Activated T-cell treated with anti-CD3 and anti-CD28 coated beads, Interleukin-2, amount 50 U/mL, for 24 hours (primary cell): ENCODE measurements around the gene PHOSPHO2.
"Not testable (repeated sequence)": the region's sequence is repeated elsewhere in the genome, so short reads cannot be mapped to it uniquely, and the experiment has no call there.

Experiments used
- DNase-seq: peaks from one replicate; pipeline ENCODE4 v3.0.0-alpha.2; 2020
- H3K27ac Mint-ChIP-seq: 2 replicates; pipeline ENCODE4 v1.8.0; 2020; ENCODE audit warnings: mild to moderate bottlenecking, mixed read lengths
- H3K27me3 Mint-ChIP-seq: 2 replicates; pipeline ENCODE4 v1.8.0; 2020; ENCODE audit warnings: mixed read lengths
- H3K36me3 Mint-ChIP-seq: 2 replicates; pipeline ENCODE4 v1.8.0; 2020; ENCODE audit warnings: low read depth, mixed read lengths
- H3K4me1 Mint-ChIP-seq: 2 replicates; pipeline ENCODE4 v1.8.0; 2020; ENCODE audit warnings: low read depth, mixed read lengths
- H3K4me3 Mint-ChIP-seq: 2 replicates; pipeline ENCODE4 v1.8.0; 2020; ENCODE audit warnings: mild to moderate bottlenecking, moderate library complexity, mixed read lengths
- H3K9me3 Mint-ChIP-seq: 2 replicates; pipeline ENCODE4 v1.8.0; 2020; ENCODE audit warnings: mixed read lengths

PHOSPHO2 gene

DNA sequence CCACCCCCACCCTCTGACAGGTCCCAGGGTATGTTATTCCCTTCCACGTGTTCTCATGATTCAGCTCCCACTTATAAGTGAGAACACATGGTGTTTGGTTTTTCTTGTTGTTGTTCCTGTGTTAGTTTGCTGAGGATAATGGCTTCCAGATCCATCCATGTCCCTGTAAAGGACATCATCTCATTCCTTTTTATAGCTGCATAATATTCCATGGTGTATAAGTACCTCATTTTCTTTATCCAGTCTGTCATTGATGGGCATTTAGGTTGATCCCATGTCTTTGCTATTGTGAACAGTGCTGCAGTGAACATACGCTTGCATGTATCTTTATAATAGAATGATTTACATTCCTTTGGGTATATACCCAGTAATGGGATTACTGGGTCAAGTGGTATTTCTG is 4.9 kb downstream of the PHOSPHO2 start:
- H3K9me3 Mint-ChIP-seq, H3K27me3 Mint-ChIP-seq, H3K27ac Mint-ChIP-seq, DNase-seq, H3K4me3 Mint-ChIP-seq: not testable (repeated sequence)
- Mint-ChIP-seq H3K36me3 (peaks cover 57% of the 10 kb centered on the region), H3K4me1 (peaks cover 14% of the 10 kb centered on the region)

- Mint-ChIP-seq H3K36me3 (peaks cover 33% of the 10 kb centered on the region), H3K4me1 (peaks cover 1% of the 10 kb centered on the region), H3K27me3 (no peaks in the 10 kb centered on the region), H3K4me3 (no peak overlapping the region), H3K9me3 (no peaks in the 10 kb centered on the region), H3K27ac (no peak overlapping the region)
- no peak for DNase-seq
Measured at GRCh38 chr2:169702996-169703395, 8.7 kb downstream of the PHOSPHO2 start.

DNA sequence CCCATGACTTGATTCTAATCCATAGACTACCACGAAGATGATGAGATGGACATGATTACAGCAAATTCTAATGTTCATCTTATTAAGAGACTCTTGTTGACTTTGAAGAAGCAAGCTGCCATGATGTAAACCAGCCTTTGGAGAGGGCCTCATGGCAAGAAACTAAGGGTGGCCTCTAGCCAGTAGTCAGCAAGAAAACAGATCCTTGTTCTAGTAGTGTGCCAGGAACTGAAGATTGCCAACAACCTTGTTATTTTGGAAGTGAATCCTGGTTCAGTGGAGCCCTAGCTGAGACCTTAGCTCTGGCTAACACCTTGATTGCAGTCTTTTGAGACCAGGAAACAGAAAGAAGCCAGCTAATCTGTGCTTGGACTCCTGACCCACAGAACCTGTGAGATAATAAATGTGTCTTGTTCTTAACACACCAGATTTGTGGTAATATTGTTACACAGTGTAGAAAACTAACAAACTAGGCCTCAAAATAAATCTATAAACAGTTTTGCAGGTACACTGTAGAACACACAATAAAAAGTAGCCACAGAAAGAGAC is 10.0 kb downstream of the PHOSPHO2 start:
- Mint-ChIP-seq H3K27me3 (no peaks in the 10 kb centered on the region), H3K36me3 (peaks cover 26% of the 10 kb centered on the region), H3K27ac (no peak overlapping the region), H3K9me3 (no peaks in the 10 kb centered on the region), H3K4me1 (peaks cover 1% of the 10 kb centered on the region), H3K4me3 (no peak overlapping the region)
- DNase-seq = no peak

DNA sequence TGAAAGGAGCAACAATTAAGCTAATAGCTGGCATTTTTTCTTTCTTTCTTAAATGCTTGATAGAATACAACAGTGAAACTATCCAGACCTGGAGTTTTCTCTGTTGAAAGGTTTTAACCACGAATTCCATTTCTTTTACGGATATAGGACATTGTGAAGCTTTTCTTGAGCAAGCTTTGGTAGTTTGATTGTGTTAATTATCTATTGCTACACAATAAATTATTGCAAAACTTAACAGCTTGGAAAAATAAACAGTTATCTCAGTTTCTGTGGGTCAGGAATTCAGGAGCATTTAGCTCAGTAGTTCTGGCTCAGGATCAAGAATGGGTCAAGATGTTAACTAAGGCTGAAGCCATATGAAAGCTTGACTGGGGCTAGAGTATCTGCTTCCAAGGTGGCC is 11.7 kb downstream of the PHOSPHO2 start:
- H3K9me3 Mint-ChIP-seq = no peaks in the 10 kb centered on the region
- no peaks in the 10 kb centered on the region for H3K4me1 Mint-ChIP-seq
- no peak for DNase-seq
- H3K27ac Mint-ChIP-seq = no peak overlapping the region
- H3K27me3 Mint-ChIP-seq = no peaks in the 10 kb centered on the region
- H3K4me3 Mint-ChIP-seq = no peak overlapping the region
- peaks cover 13% of the 10 kb centered on the region for H3K36me3 Mint-ChIP-seq

DNA sequence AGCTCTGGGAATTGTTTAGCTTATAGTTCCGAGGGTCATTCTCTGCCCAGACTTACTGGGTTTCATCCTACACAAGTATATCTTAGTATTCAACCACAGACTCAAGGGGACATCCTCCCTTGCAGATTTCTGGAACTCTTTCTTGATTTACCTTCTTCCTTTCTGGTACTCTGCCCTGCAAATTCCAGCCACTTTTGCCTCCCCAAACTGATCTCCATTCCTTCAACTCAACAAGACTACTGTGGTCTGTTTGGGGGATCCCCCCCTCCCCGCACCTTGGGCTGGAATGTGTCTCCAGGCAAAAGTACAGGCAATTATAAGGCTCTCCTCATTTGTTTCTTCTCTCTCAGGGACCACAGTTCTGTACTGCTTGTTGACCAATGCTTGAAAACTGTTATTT is 13.4 kb downstream of the PHOSPHO2 start:
- Mint-ChIP-seq H3K9me3 (peaks cover 8% of the 10 kb centered on the region), H3K27ac (no peak overlapping the region), H3K27me3 (no peaks in the 10 kb centered on the region), H3K4me1 (no peaks in the 10 kb centered on the region), H3K36me3 (no peaks in the 10 kb centered on the region), H3K4me3 (no peak overlapping the region)
- DNase-seq = no peak

DNA sequence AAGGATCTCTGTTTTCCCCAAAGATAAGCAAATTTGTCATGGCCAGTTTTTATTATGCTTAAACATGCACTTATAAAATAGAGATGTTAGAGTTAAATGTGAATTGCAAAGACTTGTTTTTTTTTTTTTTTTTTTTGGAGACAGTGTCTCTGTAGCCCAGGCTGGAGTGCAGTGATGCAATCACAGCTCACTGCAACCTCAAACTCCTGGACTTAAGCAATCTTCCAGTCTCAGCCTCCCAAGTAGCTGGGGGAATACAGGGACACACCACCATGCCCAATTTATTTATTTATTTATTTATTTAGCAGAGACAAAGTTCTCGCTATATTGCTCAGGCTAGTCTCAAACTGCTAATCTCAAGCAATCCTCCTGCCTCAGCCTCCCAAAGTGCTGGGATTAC is 15.1 kb downstream of the PHOSPHO2 start:
- Mint-ChIP-seq H3K36me3 (no peaks in the 10 kb centered on the region), H3K4me3 (no peak overlapping the region), H3K4me1 (no peaks in the 10 kb centered on the region), H3K9me3 (peaks cover 8% of the 10 kb centered on the region), H3K27ac (no peak overlapping the region), H3K27me3 (no peaks in the 10 kb centered on the region)
- DNase-seq = no peak

DNA sequence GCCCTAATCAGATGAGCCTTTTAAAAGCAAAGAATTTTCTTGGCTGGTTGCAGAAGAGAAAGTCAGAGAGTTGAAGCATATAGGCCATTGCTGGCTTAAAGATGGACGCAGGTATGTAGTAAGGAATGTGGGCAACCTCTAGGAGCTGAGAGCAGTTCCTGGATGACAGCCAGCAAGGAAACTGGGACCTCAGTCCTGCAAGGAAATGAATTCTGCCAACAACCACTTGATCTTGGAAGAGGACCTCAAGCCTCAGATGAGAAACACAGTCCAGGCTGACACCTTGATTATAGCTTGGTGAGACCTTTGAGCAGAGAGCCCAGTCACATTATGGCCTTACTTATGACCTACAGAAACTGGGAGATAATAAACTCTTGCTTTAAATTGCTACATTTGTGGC is 15.7 kb downstream of the PHOSPHO2 start:
- Mint-ChIP-seq H3K27ac (no peak overlapping the region), H3K9me3 (peaks cover 8% of the 10 kb centered on the region), H3K4me3 (no peak overlapping the region), H3K4me1 (no peaks in the 10 kb centered on the region), H3K27me3 (no peaks in the 10 kb centered on the region), H3K36me3 (no peaks in the 10 kb centered on the region)
- DNase-seq = no peak

GRCh38 chr2:169711751-169712509 is 17.7 kb downstream of the PHOSPHO2 start:
- Mint-ChIP-seq H3K4me1 (no peaks in the 10 kb centered on the region), H3K9me3 (peaks cover 8% of the 10 kb centered on the region), H3K27me3 (no peaks in the 10 kb centered on the region), H3K36me3 (no peaks in the 10 kb centered on the region), H3K4me3 (no peak overlapping the region), H3K27ac (no peak overlapping the region)
- no peak for DNase-seq

GRCh38 chr2:169712791-169713227 is 18.5 kb downstream of the PHOSPHO2 start:
- Mint-ChIP-seq H3K4me3 (no peak overlapping the region), H3K27ac (no peak overlapping the region), H3K27me3 (no peaks in the 10 kb centered on the region), H3K36me3 (no peaks in the 10 kb centered on the region), H3K4me1 (no peaks in the 10 kb centered on the region), H3K9me3 (peaks cover 8% of the 10 kb centered on the region)
- no peak for DNase-seq

- no peak for DNase-seq
- H3K4me3 Mint-ChIP-seq = no peak overlapping the region
- H3K9me3 Mint-ChIP-seq = peaks cover 8% of the 10 kb centered on the region
- H3K27me3 Mint-ChIP-seq = no peaks in the 10 kb centered on the region
- no peaks in the 10 kb centered on the region for H3K4me1 Mint-ChIP-seq
- H3K27ac Mint-ChIP-seq = no peak overlapping the region
- no peaks in the 10 kb centered on the region for H3K36me3 Mint-ChIP-seq
Measured at GRCh38 chr2:169713331-169713730, 19.1 kb downstream of the PHOSPHO2 start.

GRCh38 chr2:169714699-169715098 is 20.4 kb downstream of the PHOSPHO2 start:
- H3K4me3 Mint-ChIP-seq = no peak overlapping the region
- H3K4me1 Mint-ChIP-seq = no peaks in the 10 kb centered on the region
- no peaks in the 10 kb centered on the region for H3K36me3 Mint-ChIP-seq
- peaks cover 8% of the 10 kb centered on the region for H3K9me3 Mint-ChIP-seq
- no peak overlapping the region for H3K27ac Mint-ChIP-seq
- DNase-seq = no peak
- no peaks in the 10 kb centered on the region for H3K27me3 Mint-ChIP-seq

DNA sequence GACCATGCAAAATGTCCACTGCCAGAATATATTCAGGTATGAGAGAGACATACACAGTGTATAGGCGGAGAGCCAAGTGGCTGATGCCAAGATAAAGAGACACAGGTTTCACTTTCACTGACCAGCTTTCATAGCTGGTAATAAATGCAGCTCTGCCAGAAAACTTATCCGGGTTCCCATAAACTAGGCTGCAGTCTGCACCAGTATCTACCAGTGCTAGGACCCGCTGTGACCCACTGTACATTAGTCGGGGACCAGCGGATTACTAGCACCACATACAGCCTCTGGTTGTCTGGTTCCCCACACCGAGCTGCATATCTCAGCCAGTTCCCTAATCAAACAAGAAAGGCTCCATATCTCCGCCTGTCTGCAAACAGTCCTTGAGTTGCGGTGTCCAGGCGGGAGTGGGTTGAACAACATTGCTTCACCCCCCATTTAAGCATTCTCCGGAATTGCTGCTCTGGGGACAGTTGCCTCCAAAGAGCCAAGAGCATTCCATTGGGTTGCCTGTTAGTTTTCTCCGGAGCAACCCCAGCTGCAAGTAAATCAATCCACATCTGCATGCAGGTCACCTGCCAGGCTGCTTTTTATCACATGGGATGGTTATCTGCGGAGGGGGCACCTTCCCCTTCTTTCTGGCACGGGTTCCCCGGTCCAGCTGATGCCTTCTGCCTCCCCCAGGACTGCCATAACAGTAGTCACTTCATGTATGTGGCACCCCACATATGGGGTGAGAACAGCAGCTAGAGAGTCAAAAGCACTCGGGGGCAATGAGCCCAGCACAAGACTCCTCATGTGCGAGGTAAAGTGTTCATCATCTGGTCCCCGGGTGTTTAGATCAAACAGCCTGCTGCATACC is 21.3 kb downstream of the PHOSPHO2 start:
- H3K27me3 Mint-ChIP-seq = no peaks in the 10 kb centered on the region
- no peaks in the 10 kb centered on the region for H3K4me1 Mint-ChIP-seq
- H3K27ac Mint-ChIP-seq = no peak overlapping the region
- no peaks in the 10 kb centered on the region for H3K36me3 Mint-ChIP-seq
- DNase-seq = no peak
- H3K4me3 Mint-ChIP-seq = no peak overlapping the region
- peaks cover 8% of the 10 kb centered on the region for H3K9me3 Mint-ChIP-seq

GRCh38 chr2:169716238-169716886 is 22.1 kb downstream of the PHOSPHO2 start:
- no peaks in the 10 kb centered on the region for H3K27me3 Mint-ChIP-seq
- H3K4me3 Mint-ChIP-seq = no peak overlapping the region
- no peak for DNase-seq
- peaks cover 8% of the 10 kb centered on the region for H3K9me3 Mint-ChIP-seq
- no peak overlapping the region for H3K27ac Mint-ChIP-seq
- no peaks in the 10 kb centered on the region for H3K4me1 Mint-ChIP-seq
- no peaks in the 10 kb centered on the region for H3K36me3 Mint-ChIP-seq

- Mint-ChIP-seq H3K27ac (no peak overlapping the region), H3K4me3 (no peak overlapping the region), H3K36me3 (no peaks in the 10 kb centered on the region), H3K27me3 (no peaks in the 10 kb centered on the region), H3K4me1 (no peaks in the 10 kb centered on the region), H3K9me3 (peaks cover under 1% of the 10 kb centered on the region)
- DNase-seq = no peak
Measured at GRCh38 chr2:169716938-169717690, 22.8 kb downstream of the PHOSPHO2 start.
